Esophagus muscularis mucosa (tissue), 4 donors: ENCODE data around the gene NFE2. TPM values are rescaled to one million over a fixed set of nuclear protein-coding genes. Genes with fewer than 3 reads are reported as not detected.

Experiments used
- DNase-seq: peaks from one replicate; pipeline ENCODE4 v3.0.0-alpha.2; 2017; ENCODE audit errors: extremely low spot score
- H3K27ac ChIP-seq, 4 donors: fragments of 200-600 bp; sonication (generic); replicated peaks in 1 of 4; 1 replicate in 3 of 4; 2 replicates in 1 of 4; pipeline ENCODE4 v1.5.1; 2016 to 2019; ENCODE audit warnings: mild to moderate bottlenecking in 1 of 4
- H3K27me3 ChIP-seq, 4 donors: fragments of 200-600 bp; sonication (generic); one replicate each; pipeline versions ENCODE4 v1.5.1 to v1.6.0; 2016 to 2019
- H3K36me3 ChIP-seq, 4 donors: fragments of 200-600 bp; sonication (generic); one replicate each; pipeline ENCODE4 v1.5.1; 2016 to 2019
- H3K4me1 ChIP-seq, 4 donors: fragments of 200-600 bp; sonication (generic); one replicate each; pipeline ENCODE4 v1.5.1; 2016 to 2019
- H3K4me3 ChIP-seq, 4 donors: fragments of 200-600 bp; sonication (generic); 1 replicate in 2 of 4; 2 replicates in 2 of 4; pipeline ENCODE4 v1.5.1; 2016 to 2019; ENCODE audit warnings: mild to moderate bottlenecking in 4 of 4, moderate library complexity in 1 of 4
- H3K9me3 ChIP-seq, 4 donors: fragments of 200-600 bp; sonication (generic); 1 replicate in 3 of 4; 2 replicates in 1 of 4; pipeline ENCODE4 v1.5.1; 2016 to 2019
- EP300 ChIP-seq: sonication (generic); formaldehyde crosslinking; IDR thresholded peaks from one replicate; pipeline ENCODE4 v1.6.1; 2017; ENCODE audit warnings: antibody characterized with exemption
- POLR2A ChIP-seq: fragments of 450-650 bp; IDR thresholded peaks from one replicate; pipeline ENCODE4 v1.6.1; 2017; ENCODE audit warnings: antibody characterized with exemption, moderate library complexity, mild to moderate bottlenecking, low read depth
- POLR2AphosphoS5 ChIP-seq, 2 donors: sonication (generic); formaldehyde crosslinking; IDR thresholded peaks; one replicate each; pipeline ENCODE4 v1.6.1; 2017; ENCODE audit warnings: antibody characterized with exemption in 2 of 2
- WGBS: methylation state at CpG from one replicate; pipeline ENCODE4 v1.1.5; 2018; 5-methylcytosine and 5-hydroxymethylcytosine counted together
- intact Hi-C: fragments of 100-400 bp; cut with DNase I; formaldehyde crosslinking; loops from one replicate; pipeline ENCODE4 v1.15.1; 2023
- total RNA-seq, 4 donors: library from RNA; depleted of rRNA; stranded (reverse); fragments of >200 nt; gene quantifications; one replicate each; pipeline versions ENCODE4 v1.1.0 to v1.2.1, GENCODE V29; 2016
- TF ChIP-seq, protein P1 (sequence below), 3 experiments: fragments of 200-600 bp in 2 of 3; fragments of 450-650 bp in 1 of 3; sonication (generic) in 2 of 3; IDR thresholded peaks; one replicate each; pipeline ENCODE4 v1.5.1; 2017 to 2019; ENCODE audit warnings: antibody characterized with exemption in 3 of 3, mild to moderate bottlenecking in 2 of 3, moderate library complexity in 1 of 3

The NFE2 gene
- 1 to 10 TPM in 1 of 4 donors, under 1 TPM in 2, not detected in 1; 0.32 to 3.8 (median 0.42) TPM for total RNA-seq

- Histone ChIP-seq H3K27ac (no peak within 1 kb of the TSS), H3K4me1 (peaks cover 8 to 20% (median 15%) of the 10 kb centered on the region in 4 donors), H3K36me3 (no peaks in the 10 kb centered on the region), H3K27me3 (peaks cover 0 to 58% (median 10%) of the 10 kb centered on the region in 4 donors), H3K9me3 (no peaks in the 10 kb centered on the region), H3K4me3 (peak within 1 kb of the TSS; percentile 28 to 46 (median 33))
- no peak for TF ChIP-seq POLR2A
- TF ChIP-seq, protein P1, sequence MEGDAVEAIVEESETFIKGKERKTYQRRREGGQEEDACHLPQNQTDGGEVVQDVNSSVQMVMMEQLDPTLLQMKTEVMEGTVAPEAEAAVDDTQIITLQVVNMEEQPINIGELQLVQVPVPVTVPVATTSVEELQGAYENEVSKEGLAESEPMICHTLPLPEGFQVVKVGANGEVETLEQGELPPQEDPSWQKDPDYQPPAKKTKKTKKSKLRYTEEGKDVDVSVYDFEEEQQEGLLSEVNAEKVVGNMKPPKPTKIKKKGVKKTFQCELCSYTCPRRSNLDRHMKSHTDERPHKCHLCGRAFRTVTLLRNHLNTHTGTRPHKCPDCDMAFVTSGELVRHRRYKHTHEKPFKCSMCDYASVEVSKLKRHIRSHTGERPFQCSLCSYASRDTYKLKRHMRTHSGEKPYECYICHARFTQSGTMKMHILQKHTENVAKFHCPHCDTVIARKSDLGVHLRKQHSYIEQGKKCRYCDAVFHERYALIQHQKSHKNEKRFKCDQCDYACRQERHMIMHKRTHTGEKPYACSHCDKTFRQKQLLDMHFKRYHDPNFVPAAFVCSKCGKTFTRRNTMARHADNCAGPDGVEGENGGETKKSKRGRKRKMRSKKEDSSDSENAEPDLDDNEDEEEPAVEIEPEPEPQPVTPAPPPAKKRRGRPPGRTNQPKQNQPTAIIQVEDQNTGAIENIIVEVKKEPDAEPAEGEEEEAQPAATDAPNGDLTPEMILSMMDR (IDR thresholded peaks at IDR 0.05) = no peak
- no peak for TF ChIP-seq POLR2AphosphoS5 (IDR thresholded peaks at IDR 0.05)
- TF ChIP-seq EP300 = no peak
- no peak for DNase-seq
- 9% methylated on average over 18 of the region's 26 CpGs for WGBS
- intact Hi-C loops = no loop called here
These were observed at the start of gene NFE2 for GRCh38 chr12:54300732-54301427. Gene NFE2, minus strand, starts transcription at chr12:54301015. Its CDS starts 5,767 bp downstream, at chr12:54295248.

- H3K4me1 ChIP-seq = peaks cover 19 to 37% (median 35%) of the 10 kb centered on the region in 4 donors
- no peak overlapping the region for H3K4me3 ChIP-seq
- intact Hi-C loops = no loop called here
- peaks cover 56 to 70% (median 67%) of the 10 kb centered on the region in 4 donors for H3K36me3 ChIP-seq
- H3K9me3 ChIP-seq = no peaks in the 10 kb centered on the region
- no peaks in the 10 kb centered on the region for H3K27me3 ChIP-seq
- DNase-seq = no peak
- TF ChIP-seq POLR2A (no peak), POLR2AphosphoS5 (IDR thresholded peaks at IDR 0.05) (no peak), EP300 (no peak)
- TF ChIP-seq, protein P1 (IDR thresholded peaks at IDR 0.05) = no peak
- H3K27ac ChIP-seq = peak overlapping the region in 1 of 4 donors; percentile 82
These were observed 48.9 kb upstream of the NFE2 start for GRCh38 chr12:54349679-54350078.

GRCh38 chr12:54349036-54349435, 48.2 kb upstream of the NFE2 start:
- DNase-seq = no peak
- TF ChIP-seq, protein P1 (IDR thresholded peaks at IDR 0.05) = no peak
- TF ChIP-seq EP300 (no peak), POLR2AphosphoS5 (IDR thresholded peaks at IDR 0.05) (no peak), POLR2A (no peak)
- peaks cover 62 to 76% (median 74%) of the 10 kb centered on the region in 4 donors for H3K36me3 ChIP-seq
- 86% methylated on average over 4 of the region's 4 CpGs for WGBS
- H3K27ac ChIP-seq = no peak overlapping the region
- no peaks in the 10 kb centered on the region for H3K27me3 ChIP-seq
- intact Hi-C loops = no loop called here
- no peaks in the 10 kb centered on the region for H3K9me3 ChIP-seq
- H3K4me3 ChIP-seq = no peak overlapping the region
- peaks cover 19 to 36% (median 35%) of the 10 kb centered on the region in 4 donors for H3K4me1 ChIP-seq

GRCh38 chr12:54341378-54342300, 40.8 kb upstream of the NFE2 start:
- H3K4me3 ChIP-seq = no peak overlapping the region
- intact Hi-C loops = no loop called here
- no peak for DNase-seq
- H3K36me3 ChIP-seq = peaks cover 27 to 65% (median 62%) of the 10 kb centered on the region in 4 donors
- peaks cover 27 to 56% (median 47%) of the 10 kb centered on the region in 4 donors for H3K4me1 ChIP-seq
- 69% methylated on average over 9 of the region's 9 CpGs for WGBS
- H3K27me3 ChIP-seq = no peaks in the 10 kb centered on the region
- H3K9me3 ChIP-seq = no peaks in the 10 kb centered on the region
- peak overlapping the region in 1 of 4 donors; percentile 14 for H3K27ac ChIP-seq
- no peak for TF ChIP-seq EP300
- TF ChIP-seq, protein P1 (IDR thresholded peaks at IDR 0.05) = no peak
- no peak for TF ChIP-seq POLR2A
- TF ChIP-seq POLR2AphosphoS5 (IDR thresholded peaks at IDR 0.05) = no peak
